ENCODE measurements around the gene LBHD2. TPM values are rescaled to one million over a fixed set of nuclear protein-coding genes. Genes with fewer than 3 reads are reported as not detected.

The LBHD2 gene
- total and polyA plus RNA-seq, 4 donors, result 0.47 to 0.53 TPM; not detected in 2

GRCh38 chr14:103101257-103101962 is 17.4 kb downstream of the LBHD2 start:
- 67% methylated on average over 11 of the region's 11 CpGs for WGBS
- no peaks in the 10 kb centered on the region for H3K36me3 ChIP-seq (ENCODE audit: control insufficient read depth in 4 of 4, insufficient read depth in 3 of 4, low read depth in 1 of 4, low read length in 3 of 4)
- H3K9ac ChIP-seq (ENCODE audit: low read depth in 1 of 2, low read length in 2 of 2), result no peak overlapping the region
- H3K9me3 ChIP-seq (ENCODE audit: control insufficient read depth in 4 of 4, low read length in 3 of 4), result no peaks in the 10 kb centered on the region
- TF ChIP-seq SP1 (IDR thresholded peaks at IDR 0.05) (no peak), ATF3 (IDR thresholded peaks at IDR 0.05) (no peak), CTCF (IDR thresholded peaks at IDR 0.05; ENCODE audit: low read depth, low read length, missing input control) (no peak), HNF4G (IDR thresholded peaks at IDR 0.05) (no peak), FOXA2 (IDR thresholded peaks at IDR 0.05) (no peak), MAX (IDR thresholded peaks at IDR 0.05) (no peak), NR2F2 (IDR thresholded peaks at IDR 0.05) (no peak), ZBTB33 (IDR thresholded peaks at IDR 0.05) (no peak), TAF1 (conservative IDR thresholded peaks at IDR 0.05) (no peak), HNF4A (conservative IDR thresholded peaks at IDR 0.05) (no peak), RXRA (IDR thresholded peaks at IDR 0.05) (no peak), GABPA (IDR thresholded peaks at IDR 0.05 in 1 of 2, conservative IDR thresholded peaks at IDR 0.05 in 1 of 2) (no peak), YY1 (IDR thresholded peaks at IDR 0.05) (no peak)
- H3K27me3 ChIP-seq (ENCODE audit: control insufficient read depth in 4 of 4, insufficient read depth in 4 of 4, low read length in 3 of 4), result no peaks in the 10 kb centered on the region
- H3K4me1 ChIP-seq (ENCODE audit: control insufficient read depth in 4 of 4, insufficient read depth in 4 of 4, low read length in 3 of 4), result peaks cover 32 to 95% (median 74%) of the 10 kb centered on the region in 4 donors
- H3K4me3 ChIP-seq (ENCODE audit: low read depth in 1 of 3, low read length in 3 of 3), result peak overlapping the region in 1 of 3 donors; percentile 9
- H3K27ac ChIP-seq (ENCODE audit: low read depth in 1 of 2, low read length in 2 of 2), result peak overlapping the region in 1 of 2 donors; percentile 14
- no peak for DNase-seq (ENCODE audit: low spot score)

GRCh38 chr14:103101963-103102688 is 18.1 kb downstream of the LBHD2 start:
- no peak for DNase-seq (ENCODE audit: low spot score)
- Histone ChIP-seq H3K4me1 (ENCODE audit: control insufficient read depth in 4 of 4, insufficient read depth in 4 of 4, low read length in 3 of 4) (peaks cover 32 to 95% (median 81%) of the 10 kb centered on the region in 4 donors), H3K9me3 (ENCODE audit: control insufficient read depth in 4 of 4, low read length in 3 of 4) (no peaks in the 10 kb centered on the region), H3K36me3 (ENCODE audit: control insufficient read depth in 4 of 4, insufficient read depth in 3 of 4, low read depth in 1 of 4, low read length in 3 of 4) (no peaks in the 10 kb centered on the region), H3K27ac (ENCODE audit: low read depth in 1 of 2, low read length in 2 of 2) (peak overlapping the region in 1 of 2 donors; percentile 11), H3K4me3 (ENCODE audit: low read depth in 1 of 3, low read length in 3 of 3) (peak overlapping the region in 1 of 3 donors; percentile 9), H3K27me3 (ENCODE audit: control insufficient read depth in 4 of 4, insufficient read depth in 4 of 4, low read length in 3 of 4) (no peaks in the 10 kb centered on the region), H3K9ac (ENCODE audit: low read depth in 1 of 2, low read length in 2 of 2) (no peak overlapping the region)
- WGBS, result 72% methylated on average over 85 of the region's 85 CpGs
- TF ChIP-seq JUND (IDR thresholded peaks at IDR 0.05), result no peak
